Peyer's patch (tissue), 4 donors: ENCODE measurements around the gene SFN.
"Not testable (repeated sequence)": the region's sequence is repeated elsewhere in the genome, so short reads cannot be mapped to it uniquely, and the experiment has no call there.

ENCODE experiments used
- POLR2A ChIP-seq, 2 donors: fragments of 450-650 bp; IDR thresholded peaks; one replicate each; pipeline ENCODE4 v1.5.1; 2017; ENCODE audit warnings: antibody characterized with exemption in 2 of 2, mild to moderate bottlenecking in 2 of 2, moderate library complexity in 2 of 2
- TF ChIP-seq, protein P1 (sequence below), 6 experiments: fragments of 450-650 bp in 4 of 6; fragments of 200-600 bp in 2 of 6; sonication (generic) in 1 of 6; IDR thresholded peaks; one replicate each; pipeline ENCODE4 v1.5.1; 2017 to 2019; ENCODE audit warnings: antibody characterized with exemption in 6 of 6, mild to moderate bottlenecking in 3 of 6, moderate library complexity in 1 of 6

DNA sequence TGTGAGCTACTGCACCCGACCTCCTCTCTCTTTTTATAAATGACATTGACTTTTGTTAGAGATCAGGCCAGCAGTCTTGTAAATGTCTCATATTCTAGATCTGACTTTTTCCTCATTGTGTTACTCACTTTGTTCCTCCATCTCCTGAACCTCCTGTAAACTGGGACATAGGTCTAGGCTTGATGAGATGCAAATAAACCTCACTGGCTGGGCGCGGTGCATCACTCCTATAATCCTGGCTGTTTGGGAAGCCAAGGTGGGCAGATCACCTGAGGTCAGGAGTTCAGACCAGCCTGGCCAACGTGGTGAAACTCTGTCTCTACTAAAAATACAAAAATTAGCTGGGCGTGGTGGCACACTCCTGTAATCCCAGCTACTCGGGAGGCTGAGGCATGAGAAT is 15.1 kb upstream of the SFN start:
- TF ChIP-seq, protein P1, sequence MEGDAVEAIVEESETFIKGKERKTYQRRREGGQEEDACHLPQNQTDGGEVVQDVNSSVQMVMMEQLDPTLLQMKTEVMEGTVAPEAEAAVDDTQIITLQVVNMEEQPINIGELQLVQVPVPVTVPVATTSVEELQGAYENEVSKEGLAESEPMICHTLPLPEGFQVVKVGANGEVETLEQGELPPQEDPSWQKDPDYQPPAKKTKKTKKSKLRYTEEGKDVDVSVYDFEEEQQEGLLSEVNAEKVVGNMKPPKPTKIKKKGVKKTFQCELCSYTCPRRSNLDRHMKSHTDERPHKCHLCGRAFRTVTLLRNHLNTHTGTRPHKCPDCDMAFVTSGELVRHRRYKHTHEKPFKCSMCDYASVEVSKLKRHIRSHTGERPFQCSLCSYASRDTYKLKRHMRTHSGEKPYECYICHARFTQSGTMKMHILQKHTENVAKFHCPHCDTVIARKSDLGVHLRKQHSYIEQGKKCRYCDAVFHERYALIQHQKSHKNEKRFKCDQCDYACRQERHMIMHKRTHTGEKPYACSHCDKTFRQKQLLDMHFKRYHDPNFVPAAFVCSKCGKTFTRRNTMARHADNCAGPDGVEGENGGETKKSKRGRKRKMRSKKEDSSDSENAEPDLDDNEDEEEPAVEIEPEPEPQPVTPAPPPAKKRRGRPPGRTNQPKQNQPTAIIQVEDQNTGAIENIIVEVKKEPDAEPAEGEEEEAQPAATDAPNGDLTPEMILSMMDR (IDR thresholded peaks at IDR 0.05), result not testable (repeated sequence)
- TF ChIP-seq POLR2A (IDR thresholded peaks at IDR 0.05), result not testable (repeated sequence)
